ENCODE results near the gene EGFL7. TPM values are rescaled to one million over a fixed set of nuclear protein-coding genes. Genes with fewer than 3 reads are reported as not detected.
"Not testable (repeated sequence)": the region's sequence is repeated elsewhere in the genome, so short reads cannot be mapped to it uniquely, and the experiment has no call there.

Gene EGFL7
- total RNA-seq, 1 donor from 2014 or later: 13.0 TPM

DNA sequence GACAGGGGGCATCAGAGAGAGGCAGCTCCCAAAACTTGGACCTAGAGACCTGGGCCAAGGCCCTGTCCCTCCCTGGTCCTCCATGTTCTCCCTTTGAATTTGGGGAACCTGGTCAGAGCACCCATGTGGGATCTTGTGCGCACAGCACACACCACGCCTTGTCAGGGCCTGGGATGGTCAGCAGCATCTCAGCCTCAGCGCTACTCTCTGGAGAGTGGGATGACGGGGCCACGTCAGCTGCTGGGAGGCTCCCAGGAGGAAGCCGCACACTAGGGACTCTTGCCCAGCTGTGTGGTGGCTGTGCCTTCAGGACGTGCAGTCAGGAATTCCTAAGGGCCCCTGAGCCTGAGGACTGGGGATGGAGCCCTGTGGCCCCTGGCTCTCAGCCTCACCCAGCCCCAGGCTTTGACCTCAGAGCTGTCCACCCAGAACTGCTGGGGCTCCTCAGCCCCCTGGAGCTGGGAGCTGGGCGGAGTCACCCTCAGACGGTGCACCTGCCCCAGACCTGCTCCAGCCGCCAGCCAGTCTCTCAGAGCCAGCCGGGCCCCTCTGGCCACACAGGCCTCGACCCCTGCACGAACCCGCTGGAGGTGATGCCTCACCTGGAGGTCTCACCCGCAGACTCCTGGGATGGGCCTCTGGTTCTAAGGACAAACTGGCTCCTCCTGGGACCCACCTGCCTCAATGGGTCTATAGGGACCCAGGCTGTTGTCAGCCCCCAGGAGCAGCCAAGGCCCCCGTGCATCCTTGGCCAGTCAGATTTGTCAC is 38.3 kb upstream of the EGFL7 start:
- ATAC-seq: peak; percentile 40

DNA sequence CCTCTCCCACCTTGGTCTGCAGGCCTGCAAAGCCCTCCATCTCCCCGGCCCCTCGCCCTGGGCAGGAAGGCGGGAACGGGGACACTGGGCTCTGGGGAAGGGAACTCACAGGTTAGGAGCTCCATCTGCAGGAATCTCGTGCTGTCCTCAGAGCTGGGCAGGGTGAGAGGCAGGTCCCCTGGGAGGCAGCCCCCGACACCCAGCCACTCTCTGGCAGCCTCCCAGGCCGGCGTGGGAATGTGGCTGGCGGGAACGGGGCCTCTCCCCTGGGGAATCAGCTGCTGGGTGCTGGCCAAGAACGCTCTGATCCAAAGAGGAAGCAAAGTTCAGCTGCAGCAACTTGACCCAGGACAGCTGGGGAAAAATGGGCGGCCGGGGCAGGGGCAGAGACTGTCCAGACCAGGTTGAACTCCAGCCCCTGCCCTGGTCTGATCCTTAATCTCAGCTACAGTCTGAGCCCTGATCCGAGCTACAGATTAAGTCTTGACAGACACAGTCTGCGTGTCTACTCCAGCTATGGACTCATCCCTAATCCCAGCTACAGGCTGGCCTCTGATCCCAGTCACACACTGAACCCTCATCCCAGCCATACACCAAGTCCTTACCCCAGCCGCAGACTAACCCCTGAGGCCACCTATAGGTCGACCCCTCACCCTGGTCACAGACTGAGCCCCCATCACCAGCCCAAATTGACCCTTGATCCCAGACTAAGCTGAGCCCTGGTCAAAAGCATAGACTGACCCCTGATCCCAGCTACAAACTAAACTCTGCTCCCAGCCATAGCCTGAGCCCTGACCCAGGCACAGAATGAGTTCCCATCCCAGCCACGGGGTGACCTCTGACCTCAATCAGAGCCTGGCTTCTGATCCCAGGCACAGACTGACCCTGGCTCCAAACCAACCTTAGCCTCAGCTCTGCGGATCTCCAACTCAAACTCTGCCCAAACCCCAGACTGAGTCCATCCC is 37.3 kb upstream of the EGFL7 start:
- no peak for ATAC-seq

DNA sequence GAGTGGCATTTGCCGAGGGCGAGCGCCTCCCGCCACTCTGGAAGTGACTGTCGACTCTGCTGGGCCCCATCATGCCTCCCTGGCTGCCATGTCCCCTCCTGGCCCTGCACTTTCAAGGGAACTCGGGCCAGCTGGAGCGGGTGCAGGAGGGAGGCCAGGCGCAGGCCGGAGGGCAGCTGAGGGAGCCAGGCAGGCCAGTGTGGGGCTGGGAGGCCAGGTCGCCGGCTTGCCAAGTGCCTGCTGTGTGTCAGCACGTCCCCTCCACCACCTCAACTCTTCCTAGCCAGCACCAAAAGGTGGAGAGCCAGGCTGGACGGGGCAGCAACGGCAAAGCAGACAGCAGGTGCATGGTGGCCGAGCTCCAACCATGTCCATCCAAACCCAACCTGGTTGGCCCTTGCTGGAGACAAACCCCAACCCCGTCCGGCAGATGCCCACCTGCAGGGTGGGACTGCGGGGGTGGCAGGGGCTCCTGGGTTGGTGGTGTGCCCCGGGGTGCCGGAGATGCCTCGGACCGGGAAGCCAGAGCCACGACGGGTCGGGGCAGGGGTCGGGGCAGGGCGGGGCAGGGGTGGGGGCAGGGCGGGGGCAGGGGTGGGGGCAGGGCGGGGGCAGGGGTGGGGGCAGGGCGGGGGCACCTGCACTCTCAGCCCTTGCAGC is 36.5 kb upstream of the EGFL7 start:
- no peak for ATAC-seq

DNA sequence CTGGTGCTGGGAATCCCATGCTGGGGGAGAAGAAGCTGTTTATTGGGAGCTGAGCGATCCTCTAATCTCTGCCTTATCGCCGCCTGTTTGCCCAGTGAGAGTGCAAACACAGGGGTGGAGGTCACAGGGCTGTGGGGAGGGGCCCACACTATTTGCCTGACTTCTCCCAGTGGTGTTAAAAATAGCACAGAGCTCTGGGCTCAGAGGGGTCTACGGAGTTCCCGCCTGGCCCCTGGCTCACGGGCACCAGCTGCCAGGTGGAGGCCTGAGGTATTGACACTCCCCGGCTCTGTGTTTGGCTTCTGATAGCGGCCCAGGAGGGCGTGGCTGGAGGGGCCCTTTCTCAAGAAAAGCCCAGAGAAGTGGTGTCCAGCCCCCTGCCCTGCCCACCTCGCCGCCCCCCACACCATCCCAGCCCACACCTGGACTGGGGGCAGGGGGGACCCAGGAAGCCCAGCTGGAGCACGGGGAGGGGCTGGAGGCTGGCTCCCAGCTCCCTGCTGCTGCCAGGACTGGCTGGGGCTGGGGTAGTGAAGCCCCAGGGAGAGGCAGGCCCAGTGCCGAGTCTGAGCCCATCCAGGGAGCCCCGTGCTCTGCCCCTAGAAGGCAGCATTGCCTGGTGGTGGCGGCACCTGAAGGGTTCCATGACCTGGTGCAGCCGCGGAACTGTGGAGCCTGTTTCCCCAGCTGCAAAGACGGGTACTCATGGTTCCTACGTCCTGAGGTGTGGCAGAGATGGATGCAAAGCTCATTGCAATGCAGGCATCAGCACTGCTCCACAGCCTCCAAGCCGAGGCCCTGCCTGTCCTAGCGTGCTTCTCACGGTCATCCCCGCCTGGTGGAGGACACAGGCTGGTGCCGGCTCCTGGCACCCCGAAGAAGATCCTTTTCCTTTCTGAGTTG is 35.7 kb upstream of the EGFL7 start:
- peak; percentile 25 for ATAC-seq

DNA sequence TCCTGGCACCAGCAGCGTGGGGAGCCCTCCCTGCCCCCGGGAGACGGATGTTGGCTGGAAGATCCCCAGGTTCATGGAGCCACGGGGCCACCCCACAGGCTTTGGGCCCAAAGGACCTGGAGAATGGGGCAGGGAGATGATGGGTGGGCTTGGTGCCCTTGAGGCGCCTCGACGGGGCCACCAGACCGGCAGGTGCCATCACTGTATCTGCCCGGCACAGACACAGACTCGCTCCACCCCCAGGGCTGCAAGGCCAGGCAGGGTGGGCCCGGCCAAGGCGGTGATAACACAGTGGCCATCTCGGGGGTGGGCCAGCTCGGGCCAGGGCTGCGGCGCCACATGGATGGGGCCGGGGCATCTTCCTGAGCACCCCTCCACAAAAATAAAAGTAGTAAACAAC is 35.0 kb upstream of the EGFL7 start:
- ATAC-seq: no peak

DNA sequence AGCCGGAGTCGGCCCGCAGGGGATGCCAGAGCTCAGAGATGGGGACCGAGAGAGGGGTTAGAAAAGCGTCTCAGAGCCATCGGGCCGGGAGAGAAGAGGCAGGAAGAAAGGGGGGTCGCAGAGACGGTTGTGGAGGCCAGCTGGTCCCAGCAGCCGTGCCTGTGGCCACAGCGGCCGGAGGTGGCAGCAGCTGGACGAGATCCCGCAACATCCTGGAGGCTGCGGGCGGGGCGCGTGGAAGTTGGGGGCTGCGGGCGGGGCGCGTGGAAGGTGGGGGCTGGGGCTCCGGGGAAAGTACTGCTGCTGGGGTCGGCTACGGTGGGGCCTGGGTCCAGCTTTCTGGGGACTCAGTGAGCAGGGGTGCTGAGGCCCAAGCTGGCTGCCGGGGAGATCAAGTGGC is 34.4 kb upstream of the EGFL7 start:
- no peak for ATAC-seq

DNA sequence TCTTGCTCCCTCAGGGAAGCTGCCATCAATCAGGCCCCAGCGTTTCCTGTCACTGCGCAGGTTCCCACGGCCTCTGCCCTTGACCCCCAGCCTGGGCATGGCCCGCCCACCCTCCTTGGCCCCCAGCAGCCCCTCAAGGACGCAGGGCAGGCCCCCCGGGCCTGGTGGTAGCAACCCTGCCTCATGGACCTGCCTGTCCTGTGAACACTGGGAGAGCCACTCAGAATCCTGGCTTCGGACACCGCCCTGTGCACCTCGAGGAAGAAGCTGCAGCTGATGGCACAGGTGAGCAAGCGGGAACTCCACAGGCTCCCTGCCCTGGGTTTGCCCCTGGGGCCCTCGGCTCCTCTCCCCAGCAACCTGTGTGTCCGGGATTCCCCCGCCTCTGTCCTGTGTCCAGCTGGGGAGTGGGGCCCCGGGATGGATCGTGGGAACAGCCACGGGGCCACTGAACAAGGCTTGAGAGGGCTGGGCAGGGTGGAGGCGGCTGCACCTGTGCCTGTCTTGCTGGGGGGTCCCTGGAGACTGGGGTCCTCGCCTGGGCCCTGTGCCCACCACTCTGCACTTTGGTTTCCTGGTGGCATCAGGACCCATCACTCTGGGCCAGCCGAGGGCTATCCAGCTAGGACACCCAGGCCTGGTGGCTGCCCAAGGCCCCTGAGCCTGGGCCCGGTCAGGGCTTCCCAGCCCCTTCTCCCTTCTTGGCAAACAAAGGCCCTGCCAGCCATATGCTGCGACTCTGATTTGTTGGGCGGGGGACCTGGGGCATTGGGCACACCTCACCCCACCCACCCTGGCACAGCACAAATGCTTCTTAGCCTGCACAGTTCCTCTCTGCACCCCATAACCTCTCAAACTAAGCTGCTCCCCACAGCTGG is 33.5 kb upstream of the EGFL7 start:
- no peak for ATAC-seq

DNA sequence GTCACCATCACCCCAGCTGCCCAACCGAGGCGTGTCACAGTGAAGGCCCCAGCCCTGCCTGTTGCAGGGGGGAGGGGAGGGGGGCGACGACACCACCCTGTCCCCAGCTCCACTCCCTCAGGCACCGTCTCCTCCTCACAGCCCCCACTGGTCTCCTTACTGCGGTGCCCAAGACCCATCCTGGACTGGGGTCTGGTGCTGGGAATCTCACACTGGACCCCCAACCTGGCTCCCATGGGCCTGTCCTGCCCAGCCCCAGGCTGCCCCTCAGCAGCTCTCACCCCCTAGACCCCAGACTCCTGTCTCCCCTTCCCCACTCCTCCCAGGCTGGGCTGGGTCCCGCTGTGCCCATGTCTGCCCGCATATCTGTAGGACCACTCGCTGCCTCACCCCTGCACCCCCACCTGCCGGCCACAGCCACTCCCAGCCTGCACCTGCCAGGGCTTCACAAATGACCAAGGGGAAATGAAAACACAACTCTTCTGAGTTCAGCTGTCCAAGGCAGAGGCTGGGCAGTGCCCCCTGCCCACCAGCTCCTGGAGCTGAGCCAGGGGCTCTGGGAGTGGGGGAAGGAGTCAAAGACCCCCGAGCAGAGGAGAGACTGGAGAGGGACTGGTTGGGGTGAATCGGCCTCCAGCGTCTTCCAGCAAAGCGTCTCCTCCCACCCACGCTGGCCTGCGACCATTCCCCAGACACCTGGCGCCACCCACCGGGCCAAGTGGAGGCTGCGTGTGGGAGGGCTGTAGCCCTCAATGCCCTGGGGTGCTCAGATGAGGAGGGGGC is 32.6 kb upstream of the EGFL7 start:
- peak; percentile 25 for ATAC-seq

DNA sequence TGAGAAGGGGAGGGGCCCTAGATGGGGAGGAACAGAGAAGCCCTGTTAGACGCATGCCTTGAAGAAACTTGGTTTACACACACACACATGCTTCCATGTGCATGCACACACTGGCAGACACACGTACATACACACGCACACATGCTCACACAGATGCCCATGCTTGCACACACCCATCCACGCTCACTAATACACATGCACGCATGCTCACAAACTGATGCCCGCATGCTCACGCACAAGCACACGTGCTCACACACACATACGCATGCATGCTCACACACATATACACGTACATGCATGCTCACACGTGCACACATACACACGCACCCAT is 32.1 kb upstream of the EGFL7 start:
- no peak for ATAC-seq

DNA sequence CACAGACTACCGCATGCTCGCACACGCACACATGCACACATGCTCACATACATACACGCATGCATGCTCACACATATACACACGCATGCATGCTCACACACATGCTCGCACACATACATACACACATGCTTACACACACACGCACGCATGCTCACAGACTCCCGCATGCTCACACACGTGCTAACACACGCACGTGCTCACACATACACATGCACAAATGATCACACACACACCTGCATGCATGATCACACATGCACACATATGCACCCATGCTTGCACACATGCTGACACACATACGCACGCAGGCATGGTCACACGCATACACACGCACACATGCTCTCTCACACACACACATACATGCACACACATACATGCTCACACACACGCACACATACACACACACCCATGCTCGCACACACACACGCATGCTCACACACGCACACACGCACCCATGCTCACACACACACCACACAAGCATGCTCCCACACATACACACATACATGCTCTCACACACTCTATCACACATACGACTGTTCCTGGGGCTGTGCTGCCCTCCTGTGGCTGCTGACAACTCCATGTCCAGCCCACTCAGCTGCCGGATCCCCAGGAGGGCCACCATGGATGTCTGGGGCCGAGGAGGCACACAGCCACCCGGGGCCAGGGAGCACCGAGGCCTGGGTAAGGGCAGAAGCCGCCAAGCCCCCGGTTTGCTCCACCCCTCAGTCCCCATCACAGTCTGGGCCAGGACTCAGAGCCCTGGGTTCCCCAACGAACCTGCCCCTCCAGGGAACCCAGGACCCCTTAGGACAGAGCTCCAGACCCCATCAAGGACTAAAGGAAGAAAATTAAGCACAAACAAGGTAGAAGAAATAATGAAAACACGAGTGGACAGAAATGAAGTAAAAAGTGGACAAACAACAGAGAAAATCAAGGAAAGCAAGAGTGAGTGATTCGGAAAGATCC is 31.4 kb upstream of the EGFL7 start:
- peak; percentile 77 for ATAC-seq

DNA sequence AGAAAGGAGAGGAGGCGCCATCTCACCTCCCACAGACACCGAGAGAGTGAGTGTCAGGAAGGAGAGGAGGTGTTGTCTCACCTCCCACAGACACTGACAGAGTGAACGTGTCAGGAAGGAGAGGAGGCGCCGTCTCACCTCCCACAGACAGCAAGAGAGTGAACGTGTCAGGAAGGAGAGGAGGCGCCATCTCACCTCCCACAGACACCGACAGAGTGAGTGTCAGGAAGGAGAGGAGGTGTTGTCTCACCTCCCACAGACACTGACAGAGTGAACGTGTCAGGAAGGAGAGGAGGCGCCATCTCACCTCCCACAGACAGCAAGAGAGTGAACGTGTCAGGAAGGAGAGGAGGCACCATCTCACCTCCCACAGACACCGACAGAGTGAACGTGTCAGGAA is 30.6 kb upstream of the EGFL7 start:
- not testable (repeated sequence) for ATAC-seq

DNA sequence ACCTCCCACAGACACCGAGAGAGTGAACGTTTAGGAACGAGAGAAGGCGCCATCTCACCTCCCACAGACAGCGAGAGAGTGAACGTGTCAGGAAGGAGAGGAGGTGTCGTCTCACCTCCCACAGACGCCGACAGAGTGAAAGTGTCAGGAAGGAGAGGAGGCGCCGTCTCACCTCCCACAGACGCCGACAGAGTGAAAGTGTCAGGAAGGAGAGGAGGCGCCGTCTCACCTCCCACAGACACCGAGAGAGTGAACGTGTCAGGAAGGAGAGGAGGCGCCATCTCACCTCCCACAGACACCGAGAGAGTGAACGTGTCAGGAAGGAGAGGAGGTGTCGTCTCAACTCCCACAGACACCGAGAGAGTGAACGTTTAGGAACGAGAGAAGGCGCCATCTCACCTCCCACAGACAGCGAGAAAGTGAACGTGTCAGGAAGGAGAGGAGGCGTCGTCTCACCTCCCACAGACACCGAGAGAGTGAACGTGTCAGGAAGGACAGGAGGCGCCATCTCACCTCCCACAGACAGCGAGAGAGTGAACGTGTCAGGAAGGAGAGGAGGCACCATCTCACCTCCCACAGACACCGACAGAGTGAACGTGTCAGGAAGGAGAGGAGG is 30.1 kb upstream of the EGFL7 start:
- not testable (repeated sequence) for ATAC-seq

DNA sequence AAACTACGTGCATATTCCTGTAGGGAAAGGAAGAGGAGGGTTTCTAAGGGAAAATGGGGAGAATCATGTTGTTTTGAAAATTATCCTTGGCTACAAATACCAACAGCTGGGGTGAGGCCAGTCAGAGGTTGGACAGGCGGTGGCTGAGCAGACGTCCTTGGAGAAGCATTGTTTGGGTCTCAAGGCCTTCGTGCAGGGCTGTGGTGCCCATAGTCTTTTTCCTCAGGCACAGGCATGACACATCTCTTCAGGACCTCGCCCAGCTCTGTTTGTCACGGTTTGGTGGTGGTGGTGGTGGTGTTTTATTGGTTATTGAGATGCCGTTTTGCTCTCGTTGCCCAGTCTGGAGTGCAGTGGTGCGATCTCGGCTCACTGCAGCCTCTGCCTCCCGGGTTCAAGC is 27.8 kb upstream of the EGFL7 start:
- ATAC-seq: peak; percentile 65

DNA sequence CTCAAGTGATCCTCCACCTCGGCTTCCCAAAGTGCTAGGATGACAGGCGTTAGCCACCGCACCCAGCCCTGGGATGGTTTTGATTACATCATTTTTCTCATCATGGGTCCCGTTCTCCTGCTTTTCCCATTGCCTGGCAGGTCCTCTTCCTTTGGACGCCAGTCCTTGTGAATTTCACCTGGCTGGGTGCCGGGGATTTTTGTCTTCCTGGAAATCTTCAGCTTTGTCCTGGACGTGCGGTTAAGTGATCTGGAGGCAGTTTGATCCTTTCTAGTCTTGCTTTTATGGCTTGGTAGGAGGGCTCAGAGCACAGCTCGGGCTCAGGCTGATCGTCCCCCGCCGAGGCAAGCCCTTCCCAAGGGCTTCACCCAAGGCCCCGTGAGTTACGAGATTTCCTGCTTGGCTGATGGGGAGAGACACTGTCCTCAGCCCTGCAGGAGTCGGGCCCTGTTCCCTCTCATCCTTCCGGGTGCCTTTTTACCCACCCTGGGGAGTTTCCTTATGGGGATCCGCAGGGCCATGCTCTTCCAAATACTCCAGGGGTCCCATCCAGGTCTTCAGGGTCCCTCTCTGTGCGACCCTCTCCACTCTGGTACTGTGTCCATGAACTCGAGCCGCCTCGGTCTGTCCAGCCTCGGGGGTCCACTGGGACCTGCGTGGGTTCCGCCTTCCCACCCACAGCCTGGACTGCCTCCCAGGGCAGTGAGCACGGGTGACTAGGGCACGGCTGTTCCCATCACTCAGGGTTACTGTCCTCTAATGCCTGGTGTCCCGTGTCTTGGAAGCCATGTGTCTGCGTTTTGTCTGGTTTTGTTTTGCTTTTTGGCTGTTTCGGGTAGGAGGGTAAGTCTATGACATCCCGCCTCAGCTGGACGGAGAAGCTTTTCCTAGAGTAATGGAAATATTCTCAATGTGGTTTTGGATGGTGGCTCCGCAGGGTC is 22.3 kb upstream of the EGFL7 start:
- ATAC-seq: no peak

DNA sequence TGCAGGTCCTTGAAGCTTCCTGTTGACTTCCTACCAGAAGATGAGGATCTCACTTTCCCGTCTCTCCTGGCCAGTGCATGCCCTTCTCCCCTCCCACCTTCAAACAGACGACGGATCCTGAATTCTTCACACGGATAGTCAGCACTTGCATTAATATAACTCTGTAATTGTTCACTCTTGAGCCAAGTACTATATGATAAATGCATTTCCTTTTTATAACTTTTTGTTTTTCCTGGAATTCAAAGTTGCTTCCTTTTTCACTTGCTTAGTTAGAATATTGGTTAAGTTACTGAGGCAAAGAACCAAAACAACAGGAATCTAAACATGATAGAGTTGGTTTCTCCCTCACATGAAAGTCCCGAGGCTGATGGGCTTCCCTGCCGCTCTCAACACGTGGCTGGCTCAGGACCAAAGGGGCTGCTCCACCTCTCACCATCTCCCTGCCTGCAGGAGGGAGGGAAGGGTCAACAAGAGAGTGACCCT is 20.2 kb upstream of the EGFL7 start:
- ATAC-seq: no peak

DNA sequence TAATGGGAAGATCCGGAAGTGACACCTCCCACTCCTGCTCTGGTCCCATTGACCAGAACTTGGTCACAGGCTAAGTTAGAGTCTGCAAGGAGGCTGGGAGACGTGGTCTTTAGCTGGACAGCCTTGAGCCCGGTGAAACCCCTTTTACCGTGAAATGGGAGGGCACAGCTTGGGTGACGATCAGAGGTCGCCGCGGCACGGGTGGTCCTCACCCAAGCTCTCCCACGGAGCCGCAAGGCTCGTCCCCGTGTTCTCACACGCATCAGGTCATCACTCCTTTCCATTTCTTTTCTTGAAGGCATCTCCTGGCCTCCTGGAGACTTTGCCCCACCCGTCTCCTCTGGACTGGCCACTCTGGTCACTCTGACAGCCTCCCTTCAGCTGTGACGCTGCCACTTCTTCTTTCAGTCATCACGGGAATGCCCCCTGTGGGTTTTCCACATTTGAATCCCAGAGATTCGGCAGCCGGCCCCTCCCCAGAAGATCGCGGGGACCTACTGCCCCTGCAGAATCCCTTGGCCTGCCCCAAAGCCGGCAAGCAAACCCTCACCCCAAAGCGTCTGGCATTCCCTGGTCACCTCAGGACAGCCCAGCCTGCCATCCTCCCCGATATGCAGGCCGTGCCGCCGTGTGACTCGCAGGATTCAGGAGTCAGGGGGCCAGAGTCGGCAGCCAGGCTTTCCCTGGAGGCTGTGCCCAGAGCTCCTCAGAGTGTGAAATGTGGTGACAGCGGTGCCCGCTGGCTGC is 18.9 kb upstream of the EGFL7 start:
- no peak for ATAC-seq

DNA sequence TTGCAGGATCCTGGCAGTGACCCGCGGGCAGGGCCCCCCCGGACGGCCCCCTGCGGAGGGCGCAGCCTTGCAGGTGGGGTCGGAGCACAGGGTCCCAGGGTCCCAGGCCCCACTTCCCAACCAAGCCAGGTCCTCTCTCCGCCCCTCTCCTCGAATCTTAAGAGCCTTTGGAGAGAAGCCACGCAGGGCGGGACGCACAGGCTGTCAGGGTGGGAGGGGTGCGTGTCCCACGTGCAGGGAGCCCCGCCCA is 18.4 kb upstream of the EGFL7 start:
- peak; percentile 89 for ATAC-seq

Data from esophagus mucosa (tissue), 1 donor.